Epithelial cell of proximal tubule (primary cell): ENCODE results near the gene COP1. TPM values are rescaled to one million over a fixed set of nuclear protein-coding genes. Genes with fewer than 3 reads are reported as not detected.

Experiments used
- DNase-seq: peaks from one replicate; pipeline ENCODE4 v3.0.0-alpha.2; 2011; ENCODE audit warnings: low read depth
- H3K4me3 ChIP-seq: 2 replicates; pipeline ENCODE4 v1.5.1; 2011; ENCODE audit warnings: low read depth, mild to moderate bottlenecking, low read length
- CTCF ChIP-seq: conservative IDR thresholded peaks from 2 replicates; pipeline ENCODE4 v1.5.1; 2012; ENCODE audit warnings: low read depth, mild to moderate bottlenecking, low read length
- total RNA-seq: library from RNA; depleted of rRNA; stranded (reverse); fragments of >200 nt; gene quantifications from 2 replicates; pipeline ENCODE4 v1.2.3, GENCODE V29; 2015

Gene COP1
- total RNA-seq, 1 donor from 2014 or later, result 47.4 TPM

GRCh38 chr1:176051902-176052518 lies 155.1 kb downstream of the COP1 start:
- no peak overlapping the region for H3K4me3 ChIP-seq
- DNase-seq, result no peak
- no peak for TF ChIP-seq CTCF

- DNase-seq, result no peak
- TF ChIP-seq CTCF, result no peak
- no peak overlapping the region for H3K4me3 ChIP-seq
Observed at GRCh38 chr1:176051402-176051801, 155.7 kb downstream of the COP1 start.

DNA sequence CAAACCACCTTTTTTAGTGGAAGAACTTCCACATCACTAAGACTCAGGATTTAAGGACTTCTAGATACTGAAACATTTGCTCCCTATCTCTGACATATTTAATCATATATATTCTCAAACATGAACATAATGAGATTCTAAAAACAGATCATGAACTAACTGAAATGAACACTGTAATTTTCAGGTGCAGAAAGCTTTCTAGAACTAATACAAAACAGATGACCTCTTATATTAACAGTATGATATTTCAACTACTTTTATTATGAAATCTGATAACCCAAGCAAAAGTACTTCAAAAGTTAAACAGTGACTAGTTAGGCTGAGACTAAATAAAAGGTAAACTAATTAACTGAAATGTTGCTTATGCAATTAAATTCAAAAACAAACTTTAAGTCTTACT lies 157.5 kb downstream of the COP1 start:
- DNase-seq, result no peak
- TF ChIP-seq CTCF, result no peak
- no peak overlapping the region for H3K4me3 ChIP-seq

GRCh38 chr1:176046926-176047325 lies 160.2 kb downstream of the COP1 start:
- DNase-seq, result no peak
- no peak overlapping the region for H3K4me3 ChIP-seq
- TF ChIP-seq CTCF, result no peak

DNA sequence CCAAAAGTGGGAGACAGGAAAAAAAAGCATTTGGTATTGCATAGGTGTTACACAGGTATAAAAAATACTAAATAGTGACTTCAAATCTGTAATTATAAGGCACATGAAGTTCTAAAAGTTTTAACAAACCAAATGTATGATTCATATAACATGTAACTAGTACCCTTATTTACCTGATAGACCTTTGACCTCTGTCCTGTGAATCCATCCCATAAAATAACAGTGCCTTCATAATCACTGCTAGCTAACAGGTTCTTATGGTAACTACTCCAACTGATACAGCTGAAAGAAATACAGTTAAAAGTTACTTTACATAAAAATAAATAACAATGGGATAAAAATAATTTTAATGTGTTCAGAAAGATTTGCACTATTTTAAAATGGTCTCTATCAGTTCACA lies 163.5 kb downstream of the COP1 start:
- TF ChIP-seq CTCF, result no peak
- no peak for DNase-seq
- H3K4me3 ChIP-seq, result no peak overlapping the region

DNA sequence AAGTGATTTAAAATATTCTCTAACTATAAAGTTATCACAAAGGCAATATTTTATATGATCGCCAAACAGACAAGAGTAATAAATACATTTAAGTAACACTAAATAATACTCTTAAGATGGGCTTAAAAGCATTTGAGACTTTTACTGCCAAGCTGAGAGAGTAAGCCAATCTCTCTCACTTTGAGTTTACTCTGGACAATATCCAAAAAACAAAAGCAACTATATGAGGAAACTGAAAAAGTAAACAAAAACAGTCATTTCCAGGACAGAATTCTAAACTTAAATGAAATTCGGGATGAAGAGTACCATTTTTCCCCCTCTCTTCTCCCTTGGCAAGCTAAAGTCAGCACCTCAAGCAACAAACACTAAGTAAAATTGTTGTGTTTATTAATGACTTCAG lies 173.2 kb downstream of the COP1 start:
- H3K4me3 ChIP-seq, result no peak overlapping the region
- DNase-seq, result no peak
- TF ChIP-seq CTCF, result no peak

GRCh38 chr1:176033474-176033873 lies 173.6 kb downstream of the COP1 start:
- DNase-seq, result no peak
- no peak for TF ChIP-seq CTCF
- no peak overlapping the region for H3K4me3 ChIP-seq
